OCI-LY1 (cell line): ENCODE results near the gene ARHGAP18.

Source experiments
- H2AFZ ChIP-seq: fragments of 200-600 bp; sonication (generic), shearing (Covaris generic); 2 replicates; pipeline ENCODE4 v1.6.0; 2014; ENCODE audit warnings: antibody characterized with exemption, mild to moderate bottlenecking, low read length
- H3F3A ChIP-seq: fragments of 200-600 bp; sonication (generic), shearing (Covaris generic); 2 replicates; pipeline ENCODE4 v1.6.0; 2014; ENCODE audit warnings: mild to moderate bottlenecking, antibody characterized with exemption, low read length, moderate library complexity; ENCODE audit not compliant: insufficient read depth
- H3K27ac ChIP-seq: fragments of 200-600 bp; sonication (generic); 2 replicates; pipeline ENCODE4 v1.5.1; 2014; ENCODE audit warnings: low read length, mixed run types, mild to moderate bottlenecking, low read depth; ENCODE audit not compliant: poor library complexity, severe bottlenecking
- H3K27me3 ChIP-seq: fragments of 200-600 bp; sonication (generic); 2 replicates; pipeline ENCODE4 v1.6.0; 2014; ENCODE audit warnings: antibody characterized with exemption, mild to moderate bottlenecking, low read length, moderate library complexity; ENCODE audit not compliant: insufficient read depth
- H3K36me3 ChIP-seq: fragments of 200-600 bp; sonication (generic); 2 replicates; pipeline ENCODE4 v1.6.1; 2014; ENCODE audit warnings: mild to moderate bottlenecking, antibody characterized with exemption, low read length, moderate library complexity, mixed read lengths; ENCODE audit not compliant: insufficient read depth
- H3K4me1 ChIP-seq: fragments of 200-600 bp; sonication (generic); 2 replicates; pipeline ENCODE4 v1.5.1; 2014; ENCODE audit warnings: mild to moderate bottlenecking, low read length, moderate library complexity; ENCODE audit not compliant: insufficient read depth, severe bottlenecking
- H3K4me2 ChIP-seq: fragments of 200-600 bp; sonication (generic), shearing (Covaris generic); 2 replicates; pipeline ENCODE4 v1.6.1; 2014; ENCODE audit warnings: low read length
- H3K4me3 ChIP-seq: fragments of 200-600 bp; sonication (generic); 2 replicates; pipeline ENCODE4 v1.5.1; 2014; ENCODE audit warnings: low read length, low read depth, mild to moderate bottlenecking, mixed read lengths; ENCODE audit not compliant: poor library complexity, severe bottlenecking
- H3K79me2 ChIP-seq: fragments of 200-600 bp; shearing (Covaris generic); 2 replicates; pipeline ENCODE4 v1.6.1; 2016; ENCODE audit warnings: mixed run types, low read length, mixed read lengths; ENCODE audit not compliant: insufficient read depth
- H3K9ac ChIP-seq: fragments of 200-600 bp; sonication (generic), shearing (Covaris generic); 2 replicates; pipeline ENCODE4 v1.6.1; 2014; ENCODE audit warnings: mild to moderate bottlenecking, low read length, mixed read lengths
- H3K9me2 ChIP-seq: fragments of 200-600 bp; sonication (generic), shearing (Covaris generic); 2 replicates; pipeline ENCODE4 v1.6.1; 2014; ENCODE audit warnings: low read depth, mild to moderate bottlenecking, low read length, mixed read lengths
- H3K9me3 ChIP-seq: fragments of 200-600 bp; shearing (Covaris generic); 2 replicates; pipeline ENCODE4 v1.6.1; 2014; ENCODE audit warnings: low read length, mixed read lengths
- H4K20me1 ChIP-seq: fragments of 200-600 bp; sonication (generic), shearing (Covaris generic); 2 replicates; pipeline ENCODE4 v1.6.0; 2016; ENCODE audit warnings: mild to moderate bottlenecking, low read length; ENCODE audit not compliant: insufficient read depth
- EZH2 ChIP-seq: fragments of 200-600 bp; sonication (generic), shearing (Covaris generic); IDR thresholded peaks from 2 replicates; pipeline ENCODE4 v1.8.0; 2017; ENCODE audit warnings: borderline replicate concordance, mixed run types, mild to moderate bottlenecking, antibody characterized with exemption, low read length, moderate library complexity, mixed read lengths
- TF ChIP-seq, protein P1 (sequence below): fragments of 200-600 bp; sonication (generic), shearing (Covaris generic); IDR thresholded peaks from 2 replicates; pipeline ENCODE4 v1.5.1; 2017; ENCODE audit warnings: mild to moderate bottlenecking, antibody characterized with exemption, low read length, moderate library complexity, mixed read lengths

ARHGAP18 gene

DNA sequence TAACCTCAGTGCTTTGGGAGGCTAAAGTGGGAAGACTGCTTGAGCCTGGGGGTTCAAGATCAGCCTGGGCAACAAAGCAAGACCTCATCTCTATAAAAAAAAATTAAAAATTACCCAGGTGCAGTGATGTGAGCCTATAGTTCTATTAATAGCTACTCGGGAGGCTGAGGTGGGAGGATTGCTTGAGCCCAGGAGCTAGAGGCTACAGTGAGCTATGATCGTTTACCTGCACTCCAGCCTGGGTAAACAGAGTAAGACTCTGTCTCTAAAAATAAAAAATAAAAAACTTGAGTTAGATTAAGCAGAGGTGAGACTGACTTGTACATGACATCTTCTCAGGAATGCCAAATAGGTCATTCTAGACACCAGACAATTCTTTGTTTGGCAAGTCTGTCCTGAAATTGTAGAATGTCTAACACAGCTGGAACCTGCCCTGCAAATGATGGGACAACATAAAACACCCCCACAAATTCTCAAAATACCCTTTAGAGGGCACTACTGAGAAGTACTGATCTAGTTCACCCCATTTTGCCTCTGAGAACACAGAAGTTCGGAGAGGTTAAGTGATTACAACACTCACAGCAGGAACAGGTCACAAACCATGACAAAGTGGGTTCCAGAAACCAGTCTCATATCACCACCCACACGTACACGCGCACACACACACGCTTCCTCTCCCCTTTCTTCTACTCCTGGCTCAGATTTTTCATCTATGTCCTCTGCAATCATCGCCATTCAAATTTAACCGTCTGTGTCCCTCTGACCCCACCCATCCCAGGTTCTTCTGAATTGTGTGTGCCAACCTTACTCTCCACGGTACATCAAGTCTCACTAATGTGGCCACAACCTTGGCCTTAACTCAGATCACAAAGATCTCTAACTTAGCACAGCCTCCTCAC, 38.3 kb downstream of the ARHGAP18 start:
- peak overlapping the region; percentile 4 for H3K4me3 ChIP-seq
- H2AFZ ChIP-seq: no peak overlapping the region
- H3K79me2 ChIP-seq: no peaks in the 10 kb centered on the region
- no peaks in the 10 kb centered on the region for H3K9me2 ChIP-seq
- H3K4me1 ChIP-seq: peaks cover 8% of the 10 kb centered on the region
- no peak overlapping the region for H3K27ac ChIP-seq
- H4K20me1 ChIP-seq: no peaks in the 10 kb centered on the region
- peak overlapping the region; percentile 24; the same call in 1 of the 2 replicates for H3K4me2 ChIP-seq
- H3F3A ChIP-seq: no peaks in the 10 kb centered on the region
- no peaks in the 10 kb centered on the region for H3K27me3 ChIP-seq
- no peaks in the 10 kb centered on the region for H3K9me3 ChIP-seq
- no peak overlapping the region for H3K9ac ChIP-seq
- no peaks in the 10 kb centered on the region for H3K36me3 ChIP-seq
- TF ChIP-seq, protein P1, sequence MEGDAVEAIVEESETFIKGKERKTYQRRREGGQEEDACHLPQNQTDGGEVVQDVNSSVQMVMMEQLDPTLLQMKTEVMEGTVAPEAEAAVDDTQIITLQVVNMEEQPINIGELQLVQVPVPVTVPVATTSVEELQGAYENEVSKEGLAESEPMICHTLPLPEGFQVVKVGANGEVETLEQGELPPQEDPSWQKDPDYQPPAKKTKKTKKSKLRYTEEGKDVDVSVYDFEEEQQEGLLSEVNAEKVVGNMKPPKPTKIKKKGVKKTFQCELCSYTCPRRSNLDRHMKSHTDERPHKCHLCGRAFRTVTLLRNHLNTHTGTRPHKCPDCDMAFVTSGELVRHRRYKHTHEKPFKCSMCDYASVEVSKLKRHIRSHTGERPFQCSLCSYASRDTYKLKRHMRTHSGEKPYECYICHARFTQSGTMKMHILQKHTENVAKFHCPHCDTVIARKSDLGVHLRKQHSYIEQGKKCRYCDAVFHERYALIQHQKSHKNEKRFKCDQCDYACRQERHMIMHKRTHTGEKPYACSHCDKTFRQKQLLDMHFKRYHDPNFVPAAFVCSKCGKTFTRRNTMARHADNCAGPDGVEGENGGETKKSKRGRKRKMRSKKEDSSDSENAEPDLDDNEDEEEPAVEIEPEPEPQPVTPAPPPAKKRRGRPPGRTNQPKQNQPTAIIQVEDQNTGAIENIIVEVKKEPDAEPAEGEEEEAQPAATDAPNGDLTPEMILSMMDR: peak; percentile 44; the same call in 1 of the 2 replicates
- TF ChIP-seq EZH2: no peak

DNA sequence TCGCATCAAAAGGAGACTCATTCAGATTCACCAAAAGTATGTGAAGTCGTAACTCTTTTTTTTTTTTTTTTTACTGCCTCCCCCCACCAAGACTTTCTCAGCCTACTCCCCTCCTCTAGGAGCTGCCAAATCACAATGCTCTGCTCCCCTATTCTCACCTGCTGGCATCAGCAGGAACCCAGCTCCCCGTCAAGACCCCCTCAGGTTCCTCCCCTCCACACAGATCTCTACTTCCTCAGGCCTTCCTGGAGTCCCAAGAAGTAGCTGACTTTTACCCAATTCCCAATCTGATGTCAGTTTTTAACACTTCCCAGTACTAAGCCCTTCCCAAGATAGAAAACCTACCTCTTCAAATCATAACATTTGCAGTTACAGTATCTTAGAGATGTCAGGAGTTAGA, 39.3 kb downstream of the ARHGAP18 start:
- no peak for TF ChIP-seq EZH2
- TF ChIP-seq, protein P1: no peak
- Histone ChIP-seq H3K27ac (no peak overlapping the region), H3K4me2 (no peak overlapping the region), H3K4me1 (peaks cover 8% of the 10 kb centered on the region), H3K79me2 (no peaks in the 10 kb centered on the region), H3K9me3 (no peaks in the 10 kb centered on the region), H3K4me3 (no peak overlapping the region), H3K27me3 (no peaks in the 10 kb centered on the region), H3K9ac (no peak overlapping the region), H2AFZ (no peak overlapping the region), H3K9me2 (no peaks in the 10 kb centered on the region), H3F3A (no peaks in the 10 kb centered on the region), H3K36me3 (no peaks in the 10 kb centered on the region), H4K20me1 (no peaks in the 10 kb centered on the region)

DNA sequence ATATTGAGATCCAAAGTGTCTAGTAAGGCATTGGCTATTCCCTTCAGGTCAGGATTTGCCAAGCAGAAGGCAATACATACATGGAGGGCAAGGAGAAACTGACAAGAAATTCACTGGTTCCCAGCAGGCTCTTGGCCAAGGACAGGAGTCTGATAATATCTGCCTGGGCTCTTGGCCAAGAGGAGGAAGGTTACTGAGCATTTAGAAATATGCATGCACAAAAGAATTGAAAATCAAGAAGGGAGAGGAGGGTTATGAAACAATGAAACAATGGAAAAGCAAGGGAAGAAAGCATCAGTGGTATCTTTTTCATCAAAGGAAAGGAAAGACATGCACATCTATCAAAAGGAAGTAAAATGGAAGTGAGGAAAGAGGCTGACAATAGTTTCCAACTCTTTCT, 42.4 kb downstream of the ARHGAP18 start:
- no peaks in the 10 kb centered on the region for H3K27me3 ChIP-seq
- no peaks in the 10 kb centered on the region for H3K79me2 ChIP-seq
- no peaks in the 10 kb centered on the region for H4K20me1 ChIP-seq
- no peaks in the 10 kb centered on the region for H3K36me3 ChIP-seq
- no peaks in the 10 kb centered on the region for H3K9me3 ChIP-seq
- TF ChIP-seq, protein P1: no peak
- TF ChIP-seq EZH2: no peak
- no peaks in the 10 kb centered on the region for H3K9me2 ChIP-seq
- no peak overlapping the region for H3K9ac ChIP-seq
- no peak overlapping the region for H3K4me3 ChIP-seq
- H3F3A ChIP-seq: no peaks in the 10 kb centered on the region
- H3K4me2 ChIP-seq: no peak overlapping the region
- H2AFZ ChIP-seq: no peak overlapping the region
- H3K4me1 ChIP-seq: peaks cover 8% of the 10 kb centered on the region
- H3K27ac ChIP-seq: no peak overlapping the region
